GM12801 (cell line): ENCODE measurements around the gene TGFBI.

ENCODE experiments used
- CTCF ChIP-seq: IDR thresholded peaks from one replicate; pipeline ENCODE4 v1.5.1; 2011; ENCODE audit warnings: control low read depth; ENCODE audit not compliant: insufficient read length; ENCODE audit errors: extremely low read depth

The TGFBI gene

DNA sequence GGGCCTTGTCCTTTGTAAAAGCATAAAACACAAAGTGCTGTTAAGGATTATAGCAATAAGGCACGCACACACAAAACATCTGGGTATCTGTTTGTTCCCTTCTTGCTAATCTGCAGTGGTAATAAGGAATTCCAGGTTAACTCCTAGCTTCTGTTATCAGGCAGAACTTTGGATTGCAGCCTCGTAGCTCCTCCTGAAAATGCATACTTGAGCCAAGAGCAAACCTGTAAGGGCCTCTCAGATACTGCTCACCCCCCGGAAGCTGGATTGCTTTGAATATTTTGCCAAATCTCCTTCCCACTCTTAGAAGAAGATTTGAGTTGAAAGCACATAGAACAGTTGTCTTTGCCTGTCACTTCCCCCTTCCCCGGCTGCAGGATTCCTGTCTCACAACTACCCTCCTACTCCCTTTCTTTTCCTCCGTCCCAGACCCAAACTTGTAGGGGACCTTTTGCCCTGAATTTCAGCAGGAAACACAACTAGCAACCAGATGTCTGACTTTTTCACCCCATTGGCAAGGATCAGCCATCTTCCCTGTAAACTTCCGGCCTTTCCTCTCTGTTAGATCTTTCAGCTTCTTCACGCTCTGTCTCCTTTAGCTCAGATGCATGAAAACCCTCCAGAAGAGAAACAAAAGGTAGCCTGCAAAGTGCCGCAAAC lies 75.6 kb downstream of the TGFBI start:
- no peak for TF ChIP-seq CTCF

GRCh38 chr5:136106351-136107031 lies 77.7 kb downstream of the TGFBI start:
- TF ChIP-seq CTCF: no peak

DNA sequence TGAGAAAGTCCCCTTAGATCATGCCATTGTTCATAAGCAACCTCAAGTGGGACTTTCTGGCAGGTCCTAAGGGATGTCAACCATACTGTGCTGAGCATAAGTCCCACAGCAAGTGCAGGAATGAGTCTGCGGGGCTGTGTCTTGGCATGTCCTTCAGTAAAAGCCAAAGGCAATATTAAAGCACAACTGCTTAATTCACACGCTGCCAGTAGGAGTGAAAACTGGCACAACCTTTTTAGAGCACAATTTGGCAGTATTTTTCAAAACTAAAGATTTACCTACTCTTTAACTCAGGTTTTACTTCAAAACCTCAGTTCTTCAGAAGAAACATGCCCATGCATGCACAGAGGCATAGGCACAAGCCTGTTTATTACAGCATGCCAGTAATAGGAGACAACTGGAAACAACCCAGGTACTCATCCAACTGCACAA lies 79.4 kb downstream of the TGFBI start:
- TF ChIP-seq CTCF: no peak

DNA sequence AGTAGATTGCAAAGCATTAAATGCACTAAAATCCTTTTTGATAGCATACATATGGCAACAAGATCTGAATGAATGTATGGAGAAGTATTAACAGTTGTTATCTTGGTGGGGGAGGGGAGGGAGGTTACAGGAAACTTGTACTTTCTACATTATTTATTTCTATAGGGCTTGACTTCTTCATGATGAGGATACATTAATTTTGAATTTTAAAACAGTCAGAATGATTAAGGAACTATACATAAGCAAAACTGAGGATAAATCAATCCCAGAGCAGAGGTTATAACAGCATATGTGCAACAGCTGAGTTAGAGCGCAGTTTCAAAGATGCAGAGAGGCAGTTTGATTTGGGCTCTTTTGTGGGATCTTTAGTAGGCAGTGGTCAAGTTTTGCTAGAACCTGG lies 80.0 kb downstream of the TGFBI start:
- TF ChIP-seq CTCF: no peak

- TF ChIP-seq CTCF: no peak
Observed at GRCh38 chr5:136109453-136110135, 80.8 kb downstream of the TGFBI start.
